IMR-90 (cell line): ENCODE results near the gene LBHD2. TPM values are rescaled to one million over a fixed set of nuclear protein-coding genes. Genes with fewer than 3 reads are reported as not detected.

Experiments
- ATAC-seq: fragments of 200-7000 bp; cut with Tn5 transposase; 2 replicates; pipeline ENCODE4 v1.9.1; 2020; ENCODE audit warnings: low read depth, mild to moderate bottlenecking, moderate library complexity
- BruUV-seq: library from RNA; stranded (reverse); fragments of 400-500 nt; replicated peaks from 2 replicates; lab custom pipeline; 2021; lab: Mats Ljungman, UMichigan
- CTCF ChIA-PET: fragments of 300-600 bp; formaldehyde crosslinking; extraction: SDS; loops from one replicate; lab custom pipeline; 2021; ENCODE audit warnings: antibody characterized with exemption; lab: Yijun Ruan, JAX
- POLR2A ChIA-PET: fragments of 300-600 bp; sonication (Branson Sonifier 250); formaldehyde crosslinking; loops from one replicate; lab custom pipeline; 2022; ENCODE audit warnings: antibody characterized with exemption; ENCODE audit not compliant: unreplicated experiment; lab: Charles Lee
- DNase-seq: peaks from one replicate; pipeline ENCODE4 v3.0.0; 2013
- H2AFZ ChIP-seq: replicated peaks from 2 replicates; pipeline ENCODE3; 2013; ENCODE audit warnings: low read length, mild to moderate bottlenecking; ENCODE audit not compliant: poor library complexity
- H2AK5ac ChIP-seq: 2 replicates; pipeline ENCODE4 v1.6.1; 2013; ENCODE audit warnings: low read depth, low read length, inconsistent platforms
- H2AK9ac ChIP-seq: replicated peaks from 2 replicates; pipeline ENCODE3; 2013; ENCODE audit warnings: mild to moderate bottlenecking, low read depth, low read length, moderate library complexity; ENCODE audit not compliant: poor library complexity
- H2BK120ac ChIP-seq: 2 replicates; pipeline ENCODE4 v1.6.1; 2013; ENCODE audit warnings: low read depth, low read length, inconsistent platforms
- H2BK15ac ChIP-seq: 3 replicates; pipeline ENCODE4 v1.6.1; 2013; ENCODE audit warnings: low read depth, low read length, inconsistent platforms
- H2BK20ac ChIP-seq: 2 replicates; pipeline ENCODE4 v1.6.1; 2013; ENCODE audit warnings: low read depth, mild to moderate bottlenecking, inconsistent platforms, low read length, moderate library complexity
- H2BK5ac ChIP-seq: 2 replicates; pipeline ENCODE4 v1.6.1; 2013; ENCODE audit warnings: mild to moderate bottlenecking, low read depth, low read length, inconsistent platforms; ENCODE audit not compliant: poor library complexity, severe bottlenecking
- H3K14ac ChIP-seq: replicated peaks from 2 replicates; pipeline ENCODE4 v1.6.1; 2013; ENCODE audit warnings: low read depth, low read length, inconsistent platforms
- H3K18ac ChIP-seq: 2 replicates; pipeline ENCODE4 v1.6.1; 2013; ENCODE audit warnings: low read depth, low read length, control low read depth
- H3K23ac ChIP-seq: 2 replicates; pipeline ENCODE4 v1.6.1; 2013; ENCODE audit warnings: low read depth, low read length, inconsistent platforms
- H3K27ac ChIP-seq: 2 replicates; pipeline ENCODE4 v1.5.1; 2013; ENCODE audit warnings: mild to moderate bottlenecking, control low read depth, low read length; ENCODE audit not compliant: insufficient read depth
- H3K27me3 ChIP-seq: 2 replicates; pipeline ENCODE4 v1.6.1; 2013; ENCODE audit warnings: low read length; ENCODE audit not compliant: control insufficient read depth, insufficient read depth
- H3K36me3 ChIP-seq: 2 replicates; pipeline ENCODE4 v1.6.1; 2013; ENCODE audit warnings: low read length, mixed read lengths; ENCODE audit not compliant: control insufficient read depth, insufficient read depth
- H3K4ac ChIP-seq: 2 replicates; pipeline ENCODE4 v1.6.1; 2013; ENCODE audit warnings: low read depth, low read length, inconsistent platforms
- H3K4me1 ChIP-seq: 2 replicates; pipeline ENCODE4 v1.6.1; 2013; ENCODE audit warnings: low read length, mixed read lengths; ENCODE audit not compliant: control insufficient read depth, insufficient read depth
- H3K4me2 ChIP-seq: 2 replicates; pipeline ENCODE4 v1.6.1; 2013; ENCODE audit warnings: low read depth, mild to moderate bottlenecking, control low read depth, low read length, moderate library complexity
- H3K4me3 ChIP-seq: 2 replicates; pipeline ENCODE4 v1.5.1; 2013; ENCODE audit warnings: low read depth, mild to moderate bottlenecking, control low read depth, low read length, moderate library complexity; ENCODE audit not compliant: insufficient read depth
- H3K56ac ChIP-seq: 2 replicates; pipeline ENCODE4 v1.6.1; 2013; ENCODE audit warnings: low read length, inconsistent platforms; ENCODE audit not compliant: insufficient read depth; ENCODE audit errors: extremely low read depth
- H3K79me1 ChIP-seq, 2 experiments: 2 replicates each; pipeline ENCODE4 v1.6.1; 2013; ENCODE audit warnings: low read length in 2 of 2, inconsistent platforms in 1 of 2, low read depth in 1 of 2
- H3K9ac ChIP-seq: 2 replicates; pipeline ENCODE4 v1.6.1; 2013; ENCODE audit warnings: low read depth, low read length, control low read depth
- H3K9me1 ChIP-seq: 2 replicates; pipeline ENCODE4 v1.6.1; 2013; ENCODE audit warnings: low read length, inconsistent platforms; ENCODE audit not compliant: insufficient read depth
- H3K9me3 ChIP-seq: 2 replicates; pipeline ENCODE4 v1.6.1; 2013; ENCODE audit warnings: low read length; ENCODE audit not compliant: control insufficient read depth, insufficient read depth
- H4K20me1 ChIP-seq: 2 replicates; pipeline ENCODE4 v1.6.1; 2013; ENCODE audit warnings: low read length, inconsistent platforms; ENCODE audit not compliant: insufficient read depth
- H4K5ac ChIP-seq: 2 replicates; pipeline ENCODE4 v1.6.1; 2013; ENCODE audit warnings: mild to moderate bottlenecking, low read depth, low read length, control low read depth
- H4K8ac ChIP-seq, 2 experiments: 2 replicates each; pipeline ENCODE4 v1.6.1; 2013; ENCODE audit warnings: low read depth in 2 of 2, low read length in 2 of 2, control low read depth in 1 of 2, inconsistent platforms in 1 of 2
- H4K91ac ChIP-seq: 2 replicates; pipeline ENCODE4 v1.6.1; 2013; ENCODE audit warnings: low read depth, low read length, inconsistent platforms; ENCODE audit not compliant: insufficient read depth
- BHLHE40 ChIP-seq: fragments of 150-350 bp; IDR thresholded peaks from 2 replicates; pipeline ENCODE4 v1.6.1; 2016; ENCODE audit warnings: mild to moderate bottlenecking, low read depth, low read length
- CEBPB ChIP-seq: IDR thresholded peaks from 2 replicates; pipeline ENCODE4 v1.6.1; 2012; ENCODE audit warnings: low read depth, low read length, improper control_type of control experiment
- FOS ChIP-seq: fragments of 150-350 bp; IDR thresholded peaks from 2 replicates; pipeline ENCODE4 v1.6.1; 2016; ENCODE audit warnings: low read depth, low read length
- MXI1 ChIP-seq: IDR thresholded peaks from 2 replicates; pipeline ENCODE4 v1.6.1; 2012; ENCODE audit warnings: low read depth, mild to moderate bottlenecking, low read length, moderate library complexity, borderline replicate concordance
- WGBS, 2 experiments: methylation state at CpG; one replicate each; pipeline versions ENCODE4 v1.1.5 to v1.1.7; 2013; ENCODE audit warnings: missing lambda C conversion rate in 2 of 2; ENCODE audit not compliant: insufficient read length in 1 of 2; ENCODE audit errors: extremely low coverage in 2 of 2; 5-methylcytosine and 5-hydroxymethylcytosine counted together
- dilution Hi-C: fragments of 300-500 bp; cut with HindIII; formaldehyde crosslinking; loops from one replicate; pipeline ENCODE4 v1.14.3; 2018; ENCODE audit warnings: low sequenced_read_pairs; ENCODE audit not compliant: unreplicated experiment
- in situ Hi-C: fragments of 300-500 bp; cut with MboI; formaldehyde crosslinking; loops from 3 replicates; pipeline ENCODE4 v1.14.3; 2019; ENCODE audit warnings: low sequenced_read_pairs, inconsistent platforms, mixed read lengths
- intact Hi-C: fragments of 100-400 bp; cut with micrococcal nuclease; formaldehyde crosslinking; loops from 2 replicates; pipeline ENCODE4 v1.10.0; 2022
- polyA plus RNA-seq, 3 experiments: library from polyadenylated mRNA; depleted of rRNA; stranded (reverse); fragments of >200 nt; gene quantifications; 2 replicates each; pipeline ENCODE4 v1.2.3, GENCODE V29; 2012; ENCODE audit warnings: low replicate concordance in 1 of 3
- total RNA-seq: library from RNA; depleted of rRNA; stranded (reverse); fragments of >200 nt; gene quantifications from 2 replicates; pipeline ENCODE4 v1.2.3, GENCODE V29; 2012
- TF ChIP-seq, protein P1 (sequence below): fragments of 150-350 bp; IDR thresholded peaks from 2 replicates; pipeline ENCODE4 v1.6.1; 2017; ENCODE audit warnings: mild to moderate bottlenecking, antibody characterized with exemption, low read length, low read depth

The LBHD2 gene
- total and polyA plus RNA-seq, 2 of the 4 experiments (the other 2 are of a cell fraction), result not detected

DNA sequence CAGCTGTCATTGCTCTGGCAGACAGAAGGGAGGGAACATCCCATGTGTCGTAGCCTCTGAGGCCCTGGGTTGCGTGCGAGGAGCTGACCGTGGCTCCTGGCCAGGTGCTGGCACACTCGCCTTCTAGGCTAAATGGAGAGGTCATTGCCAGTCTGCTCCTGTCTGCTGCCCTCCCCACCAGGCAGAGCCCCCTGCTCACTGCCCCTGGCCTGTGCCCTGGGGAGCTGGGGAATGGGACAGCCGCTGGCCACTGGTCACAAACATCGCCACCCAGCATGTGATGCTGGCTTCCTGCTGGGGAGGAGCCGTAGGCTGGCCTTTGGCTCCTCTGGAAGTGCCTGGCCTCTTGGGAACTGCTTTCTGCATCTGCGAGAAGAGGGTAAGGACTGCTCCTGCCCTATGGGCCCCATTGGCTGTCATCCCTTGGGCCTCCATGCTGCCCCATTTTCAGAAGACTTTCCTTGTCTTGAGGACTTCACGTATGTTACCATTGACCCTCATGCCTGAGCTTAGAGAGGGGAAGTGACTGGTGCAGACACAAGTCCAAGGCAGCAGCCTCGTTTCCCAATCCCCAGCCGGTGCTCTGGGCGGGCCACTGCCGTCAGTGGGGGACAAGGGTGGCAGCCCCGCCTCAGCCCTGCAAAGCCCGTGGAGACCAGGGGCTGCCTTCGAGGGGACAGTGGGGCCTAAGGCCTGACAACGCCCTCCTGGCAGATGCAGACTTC is 37.3 kb downstream of the LBHD2 start:
- Histone ChIP-seq H4K20me1 (no peaks in the 10 kb centered on the region), H3K23ac (no peak overlapping the region), H3K36me3 (no peaks in the 10 kb centered on the region), H2BK5ac (no peak overlapping the region), H2BK120ac (peak overlapping the region; percentile 58), H2AK9ac (no peak overlapping the region), H2BK15ac (no peak overlapping the region), H3K4ac (peak overlapping the region; percentile 41; the same call in 1 of the 2 replicates), H3K9me1 (no peaks in the 10 kb centered on the region), H3K18ac (peak overlapping the region; percentile 7; the same call in 1 of the 2 replicates), H3K14ac (peak overlapping the region; percentile 28), H2AFZ (peak overlapping the region; percentile 52), H3K4me2 (no peak overlapping the region), H4K91ac (no peak overlapping the region; the same call in 1 of the 2 replicates), H3K56ac (no peak overlapping the region), H2AK5ac (peak overlapping the region; percentile 1; the same call in 1 of the 2 replicates), H3K4me1 (peaks cover 20% of the 10 kb centered on the region), H3K9me3 (no peaks in the 10 kb centered on the region), H4K5ac (peak overlapping the region; percentile 62), H3K4me3 (no peak overlapping the region), H4K8ac (peak overlapping the region in 1 of 2 experiments; percentile 65; a peak in 1 of 4 replicates), H3K9ac (no peak overlapping the region), H3K27ac (peak overlapping the region; percentile 0; the same call in 1 of the 2 replicates), H2BK20ac (peak overlapping the region; percentile 29; the same call in 1 of the 2 replicates), H3K27me3 (peaks cover 3% of the 10 kb centered on the region; the same call in 1 of the 2 replicates), H3K79me1 (no peaks in the 10 kb centered on the region)
- ATAC-seq (peak; percentile 4; the same call in 1 of the 2 replicates), DNase-seq (no peak)
- in situ Hi-C loops, result no loop called here
- WGBS, 2 experiments, result 74% methylated on average over 3 of the region's 18 CpGs; no CpG with 5 or more reads in 1 of the 2 experiments
- TF ChIP-seq MXI1, result no peak
- no peak for TF ChIP-seq FOS
- TF ChIP-seq, protein P1, sequence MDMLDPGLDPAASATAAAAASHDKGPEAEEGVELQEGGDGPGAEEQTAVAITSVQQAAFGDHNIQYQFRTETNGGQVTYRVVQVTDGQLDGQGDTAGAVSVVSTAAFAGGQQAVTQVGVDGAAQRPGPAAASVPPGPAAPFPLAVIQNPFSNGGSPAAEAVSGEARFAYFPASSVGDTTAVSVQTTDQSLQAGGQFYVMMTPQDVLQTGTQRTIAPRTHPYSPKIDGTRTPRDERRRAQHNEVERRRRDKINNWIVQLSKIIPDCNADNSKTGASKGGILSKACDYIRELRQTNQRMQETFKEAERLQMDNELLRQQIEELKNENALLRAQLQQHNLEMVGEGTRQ, result no peak
- no peak for TF ChIP-seq CEBPB
- no peak for TF ChIP-seq BHLHE40
- dilution Hi-C loops, result no loop called here
- ChIA-PET CTCF (no interaction called here), POLR2A (no interaction called here)
- BruUV-seq, result no TSS peak
- intact Hi-C loops, result no loop called here
